Fibroblast of lung (primary cell): ENCODE measurements around the gene LUZP2.

Experiments used
- EZH2 ChIP-seq: IDR thresholded peaks from 2 replicates; pipeline ENCODE4 v1.5.1; 2012; ENCODE audit warnings: low read length, control low read depth, mild to moderate bottlenecking; ENCODE audit errors: missing control alignments
- TF ChIP-seq, protein P1 (sequence below), 2 donors: IDR thresholded peaks in 1 of 2; conservative IDR thresholded peaks in 1 of 2; 1 replicate in 1 of 2; 2 replicates in 1 of 2; pipeline ENCODE4 v1.5.1; 2011 to 2012; ENCODE audit warnings: low read length in 2 of 2, control low read depth in 1 of 2, inconsistent platforms in 1 of 2, low read depth in 1 of 2, mild to moderate bottlenecking in 1 of 2

DNA sequence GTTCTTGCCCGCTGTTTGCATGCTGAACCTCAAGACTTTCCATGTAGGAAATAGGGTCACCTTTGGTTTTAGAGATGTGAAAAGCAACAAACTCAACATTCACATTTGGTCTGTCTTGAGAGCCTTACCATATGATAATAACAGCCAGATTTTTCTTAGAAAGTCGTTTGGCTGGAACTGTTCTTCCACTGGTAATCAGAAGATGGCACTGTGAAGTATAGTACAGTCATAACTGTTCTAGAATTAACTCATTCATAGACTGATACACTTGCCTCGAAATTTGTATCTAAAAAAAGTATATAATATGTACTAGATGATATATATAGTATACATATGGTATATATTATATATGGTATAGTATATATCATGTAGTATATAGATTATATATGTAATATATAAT lies 12.3 kb downstream of the LUZP2 start:
- no peak for TF ChIP-seq EZH2
- TF ChIP-seq, protein P1, sequence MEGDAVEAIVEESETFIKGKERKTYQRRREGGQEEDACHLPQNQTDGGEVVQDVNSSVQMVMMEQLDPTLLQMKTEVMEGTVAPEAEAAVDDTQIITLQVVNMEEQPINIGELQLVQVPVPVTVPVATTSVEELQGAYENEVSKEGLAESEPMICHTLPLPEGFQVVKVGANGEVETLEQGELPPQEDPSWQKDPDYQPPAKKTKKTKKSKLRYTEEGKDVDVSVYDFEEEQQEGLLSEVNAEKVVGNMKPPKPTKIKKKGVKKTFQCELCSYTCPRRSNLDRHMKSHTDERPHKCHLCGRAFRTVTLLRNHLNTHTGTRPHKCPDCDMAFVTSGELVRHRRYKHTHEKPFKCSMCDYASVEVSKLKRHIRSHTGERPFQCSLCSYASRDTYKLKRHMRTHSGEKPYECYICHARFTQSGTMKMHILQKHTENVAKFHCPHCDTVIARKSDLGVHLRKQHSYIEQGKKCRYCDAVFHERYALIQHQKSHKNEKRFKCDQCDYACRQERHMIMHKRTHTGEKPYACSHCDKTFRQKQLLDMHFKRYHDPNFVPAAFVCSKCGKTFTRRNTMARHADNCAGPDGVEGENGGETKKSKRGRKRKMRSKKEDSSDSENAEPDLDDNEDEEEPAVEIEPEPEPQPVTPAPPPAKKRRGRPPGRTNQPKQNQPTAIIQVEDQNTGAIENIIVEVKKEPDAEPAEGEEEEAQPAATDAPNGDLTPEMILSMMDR (conservative IDR thresholded peaks at IDR 0.05 in 1 of 2, IDR thresholded peaks at IDR 0.05 in 1 of 2; ENCODE audit: low read depth in 1 of 2, low read length in 2 of 2): peak in 1 of 2 donors; percentile 46
